Measurements from ENCODE around the gene NLRP3.
"Not testable (repeated sequence)": the region's sequence is repeated elsewhere in the genome, so short reads cannot be mapped to it uniquely, and the experiment has no call there.

DNA sequence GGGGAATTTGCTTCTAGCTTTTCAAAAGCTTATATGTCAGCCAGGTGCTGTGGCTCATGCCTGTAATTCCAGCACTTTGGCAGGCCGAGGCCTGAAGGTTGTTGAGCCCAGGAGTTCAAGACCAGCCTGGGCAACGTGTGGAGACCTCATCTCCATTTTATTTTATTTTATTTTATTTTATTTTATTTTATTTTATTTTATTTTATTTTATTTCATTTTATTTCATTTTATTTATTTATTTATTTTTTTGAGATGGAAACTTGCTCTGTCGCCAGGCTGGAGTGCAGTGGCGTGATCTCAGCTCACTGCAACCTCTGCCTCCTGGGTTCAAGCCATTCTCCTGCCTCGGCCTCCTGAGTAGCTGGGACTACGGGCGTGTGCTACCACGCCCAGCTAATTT lies 20.9 kb upstream of the NLRP3 start:
- TF ChIP-seq, protein P1, sequence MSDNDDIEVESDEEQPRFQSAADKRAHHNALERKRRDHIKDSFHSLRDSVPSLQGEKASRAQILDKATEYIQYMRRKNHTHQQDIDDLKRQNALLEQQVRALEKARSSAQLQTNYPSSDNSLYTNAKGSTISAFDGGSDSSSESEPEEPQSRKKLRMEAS (IDR thresholded peaks at IDR 0.05) = not testable (repeated sequence)
- TF ChIP-seq, protein P2, sequence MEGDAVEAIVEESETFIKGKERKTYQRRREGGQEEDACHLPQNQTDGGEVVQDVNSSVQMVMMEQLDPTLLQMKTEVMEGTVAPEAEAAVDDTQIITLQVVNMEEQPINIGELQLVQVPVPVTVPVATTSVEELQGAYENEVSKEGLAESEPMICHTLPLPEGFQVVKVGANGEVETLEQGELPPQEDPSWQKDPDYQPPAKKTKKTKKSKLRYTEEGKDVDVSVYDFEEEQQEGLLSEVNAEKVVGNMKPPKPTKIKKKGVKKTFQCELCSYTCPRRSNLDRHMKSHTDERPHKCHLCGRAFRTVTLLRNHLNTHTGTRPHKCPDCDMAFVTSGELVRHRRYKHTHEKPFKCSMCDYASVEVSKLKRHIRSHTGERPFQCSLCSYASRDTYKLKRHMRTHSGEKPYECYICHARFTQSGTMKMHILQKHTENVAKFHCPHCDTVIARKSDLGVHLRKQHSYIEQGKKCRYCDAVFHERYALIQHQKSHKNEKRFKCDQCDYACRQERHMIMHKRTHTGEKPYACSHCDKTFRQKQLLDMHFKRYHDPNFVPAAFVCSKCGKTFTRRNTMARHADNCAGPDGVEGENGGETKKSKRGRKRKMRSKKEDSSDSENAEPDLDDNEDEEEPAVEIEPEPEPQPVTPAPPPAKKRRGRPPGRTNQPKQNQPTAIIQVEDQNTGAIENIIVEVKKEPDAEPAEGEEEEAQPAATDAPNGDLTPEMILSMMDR (IDR thresholded peaks at IDR 0.05; ENCODE audit: low read depth, low read length, missing input control) = not testable (repeated sequence)
- not testable (repeated sequence) for TF ChIP-seq YY1 (IDR thresholded peaks at IDR 0.05); SP1 (IDR thresholded peaks at IDR 0.05); RAD21 (IDR thresholded peaks at IDR 0.05); TAF1 (conservative IDR thresholded peaks at IDR 0.05); EGR1 (IDR thresholded peaks at IDR 0.05; ENCODE audit: low read depth in 2 of 2); JUND (IDR thresholded peaks at IDR 0.05)
- TF ChIP-seq, protein P3, sequence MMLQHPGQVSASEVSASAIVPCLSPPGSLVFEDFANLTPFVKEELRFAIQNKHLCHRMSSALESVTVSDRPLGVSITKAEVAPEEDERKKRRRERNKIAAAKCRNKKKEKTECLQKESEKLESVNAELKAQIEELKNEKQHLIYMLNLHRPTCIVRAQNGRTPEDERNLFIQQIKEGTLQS (IDR thresholded peaks at IDR 0.05) = not testable (repeated sequence)
